ENCODE data around the gene NBPF6. TPM values are rescaled to one million over a fixed set of nuclear protein-coding genes. Genes with fewer than 3 reads are reported as not detected.
"Not testable (repeated sequence)": the region's sequence is repeated elsewhere in the genome, so short reads cannot be mapped to it uniquely, and the experiment has no call there.

The NBPF6 gene
- total RNA-seq, 1 donor from 2014 or later, result not detected

DNA sequence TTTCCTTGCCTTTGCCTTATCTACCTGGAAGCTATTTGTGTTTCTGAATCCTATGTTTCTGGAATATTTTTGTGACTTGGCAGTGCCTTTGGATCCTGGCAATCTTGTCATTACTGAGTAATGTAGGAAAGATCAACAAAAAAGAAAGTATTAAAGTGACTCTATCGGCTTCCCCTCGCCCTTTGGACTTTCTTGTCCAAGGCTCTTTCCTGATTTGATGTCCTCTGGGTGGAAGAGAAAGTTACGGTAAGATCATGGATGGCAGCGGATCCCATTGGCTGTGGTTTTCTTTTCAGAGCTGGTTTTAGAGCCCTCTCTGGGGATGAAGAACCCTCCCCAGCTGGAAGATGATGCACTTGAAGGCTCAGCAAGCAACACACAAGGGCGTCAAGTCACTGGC lies 17.0 kb downstream of the NBPF6 start:
- not testable (repeated sequence) for H3K27me3 Mint-ChIP-seq; H3K27ac Mint-ChIP-seq; H3K4me3 Mint-ChIP-seq; H3K4me1 Mint-ChIP-seq (ENCODE audit: unreplicated experiment); H3K9me3 Mint-ChIP-seq; H3K36me3 Mint-ChIP-seq; DNase-seq (ENCODE audit: extremely low spot score, unreplicated experiment)

DNA sequence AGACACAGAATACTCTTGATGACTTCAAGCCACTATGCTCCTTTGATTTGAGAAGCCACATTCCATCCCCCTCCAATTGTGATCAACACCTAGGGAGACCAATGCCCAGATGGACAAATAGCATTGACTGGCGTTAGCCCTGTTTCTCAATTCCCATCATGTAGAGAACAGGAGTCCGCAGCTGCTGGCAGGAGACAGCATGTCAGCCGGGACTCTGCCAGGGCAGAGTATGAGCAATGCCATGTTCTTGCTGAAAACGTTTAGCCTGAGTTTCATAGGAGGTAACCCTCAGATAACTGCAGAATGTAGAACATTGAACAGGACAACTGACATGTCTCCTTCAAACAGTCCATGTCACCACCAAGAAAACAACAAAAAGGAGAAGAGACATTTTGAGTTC lies 20.6 kb downstream of the NBPF6 start:
- not testable (repeated sequence) for H3K4me3 Mint-ChIP-seq; H3K27ac Mint-ChIP-seq; H3K27me3 Mint-ChIP-seq; H3K36me3 Mint-ChIP-seq; DNase-seq (ENCODE audit: extremely low spot score, unreplicated experiment); H3K9me3 Mint-ChIP-seq; H3K4me1 Mint-ChIP-seq (ENCODE audit: unreplicated experiment)

- not testable (repeated sequence) for H3K9me3 Mint-ChIP-seq; H3K36me3 Mint-ChIP-seq; H3K4me1 Mint-ChIP-seq (ENCODE audit: unreplicated experiment); H3K27ac Mint-ChIP-seq; DNase-seq (ENCODE audit: extremely low spot score, unreplicated experiment); H3K4me3 Mint-ChIP-seq; H3K27me3 Mint-ChIP-seq
Observed at GRCh38 chr1:108474516-108474915, 24.4 kb downstream of the NBPF6 start.

DNA sequence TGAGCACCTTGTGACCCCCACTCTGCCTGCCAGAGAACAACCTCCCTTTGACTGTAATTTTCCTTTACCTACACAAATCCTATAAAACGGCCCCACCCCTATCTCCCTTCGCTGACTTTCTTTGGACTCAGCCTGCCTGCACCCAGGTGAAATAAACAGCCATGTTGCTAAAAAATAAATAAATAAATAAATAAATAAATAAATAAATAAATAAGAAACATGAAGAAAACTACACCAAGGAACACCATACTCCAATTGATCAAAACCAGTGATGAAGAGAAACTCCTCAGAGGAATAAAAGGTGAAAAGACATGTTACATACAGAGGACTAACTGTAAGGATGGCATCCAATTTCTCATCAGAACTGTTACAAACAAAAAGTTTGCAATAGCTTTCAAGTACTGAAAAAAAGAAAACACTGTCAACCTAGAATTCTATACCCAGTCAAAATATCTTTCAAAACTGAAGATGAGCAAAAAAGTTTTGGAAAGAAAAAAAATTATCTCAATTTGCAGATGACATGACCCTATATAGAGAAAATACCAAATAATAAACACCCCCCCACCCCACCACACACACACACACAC lies 28.4 kb downstream of the NBPF6 start:
- no peak overlapping the region for H3K4me3 Mint-ChIP-seq
- no peak for DNase-seq (ENCODE audit: extremely low spot score, unreplicated experiment)
- TF ChIP-seq, protein P1, sequence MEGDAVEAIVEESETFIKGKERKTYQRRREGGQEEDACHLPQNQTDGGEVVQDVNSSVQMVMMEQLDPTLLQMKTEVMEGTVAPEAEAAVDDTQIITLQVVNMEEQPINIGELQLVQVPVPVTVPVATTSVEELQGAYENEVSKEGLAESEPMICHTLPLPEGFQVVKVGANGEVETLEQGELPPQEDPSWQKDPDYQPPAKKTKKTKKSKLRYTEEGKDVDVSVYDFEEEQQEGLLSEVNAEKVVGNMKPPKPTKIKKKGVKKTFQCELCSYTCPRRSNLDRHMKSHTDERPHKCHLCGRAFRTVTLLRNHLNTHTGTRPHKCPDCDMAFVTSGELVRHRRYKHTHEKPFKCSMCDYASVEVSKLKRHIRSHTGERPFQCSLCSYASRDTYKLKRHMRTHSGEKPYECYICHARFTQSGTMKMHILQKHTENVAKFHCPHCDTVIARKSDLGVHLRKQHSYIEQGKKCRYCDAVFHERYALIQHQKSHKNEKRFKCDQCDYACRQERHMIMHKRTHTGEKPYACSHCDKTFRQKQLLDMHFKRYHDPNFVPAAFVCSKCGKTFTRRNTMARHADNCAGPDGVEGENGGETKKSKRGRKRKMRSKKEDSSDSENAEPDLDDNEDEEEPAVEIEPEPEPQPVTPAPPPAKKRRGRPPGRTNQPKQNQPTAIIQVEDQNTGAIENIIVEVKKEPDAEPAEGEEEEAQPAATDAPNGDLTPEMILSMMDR (conservative IDR thresholded peaks at IDR 0.05), result no peak
- no peak overlapping the region for H3K27ac Mint-ChIP-seq
- H3K9me3 Mint-ChIP-seq, result no peaks in the 10 kb centered on the region
- no peaks in the 10 kb centered on the region for H3K36me3 Mint-ChIP-seq
- H3K4me1 Mint-ChIP-seq (ENCODE audit: unreplicated experiment), result no peaks in the 10 kb centered on the region
- H3K27me3 Mint-ChIP-seq, result peaks cover 6% of the 10 kb centered on the region

GRCh38 chr1:108482708-108483107 lies 32.6 kb downstream of the NBPF6 start:
- H3K27me3 Mint-ChIP-seq, result no peaks in the 10 kb centered on the region
- peaks cover 7% of the 10 kb centered on the region for H3K9me3 Mint-ChIP-seq
- no peak for DNase-seq (ENCODE audit: extremely low spot score, unreplicated experiment)
- no peak overlapping the region for H3K27ac Mint-ChIP-seq
- H3K36me3 Mint-ChIP-seq, result no peaks in the 10 kb centered on the region
- no peak overlapping the region for H3K4me3 Mint-ChIP-seq
- H3K4me1 Mint-ChIP-seq (ENCODE audit: unreplicated experiment), result no peaks in the 10 kb centered on the region
- TF ChIP-seq, protein P1 (conservative IDR thresholded peaks at IDR 0.05), result no peak

GRCh38 chr1:108485990-108486389 lies 35.8 kb downstream of the NBPF6 start:
- H3K4me1 Mint-ChIP-seq (ENCODE audit: unreplicated experiment); H3K36me3 Mint-ChIP-seq; H3K27ac Mint-ChIP-seq; H3K9me3 Mint-ChIP-seq; H3K4me3 Mint-ChIP-seq; DNase-seq (ENCODE audit: extremely low spot score, unreplicated experiment); H3K27me3 Mint-ChIP-seq: not testable (repeated sequence)

DNA sequence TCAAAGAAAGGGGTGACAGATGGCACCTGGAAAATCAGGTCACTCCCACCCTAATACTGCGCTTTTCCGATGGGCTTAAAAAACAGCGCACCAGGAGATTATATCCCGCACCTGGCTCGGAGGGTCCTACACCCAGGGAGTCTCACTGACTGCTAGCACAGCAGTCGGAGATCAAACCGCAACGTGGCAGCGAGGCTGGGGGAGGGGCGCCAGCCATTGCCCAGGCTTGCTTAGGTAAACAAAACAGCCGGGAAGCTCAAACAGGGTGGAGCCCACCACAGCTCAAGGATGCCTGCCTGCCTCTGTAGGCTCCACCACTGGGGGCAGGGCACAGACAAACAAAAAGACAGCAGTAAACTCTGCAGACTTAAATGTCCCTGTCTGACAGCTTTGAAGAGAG lies 36.6 kb downstream of the NBPF6 start:
- H3K9me3 Mint-ChIP-seq; H3K36me3 Mint-ChIP-seq; H3K4me3 Mint-ChIP-seq; H3K27me3 Mint-ChIP-seq; DNase-seq (ENCODE audit: extremely low spot score, unreplicated experiment); H3K27ac Mint-ChIP-seq; H3K4me1 Mint-ChIP-seq (ENCODE audit: unreplicated experiment): not testable (repeated sequence)

DNA sequence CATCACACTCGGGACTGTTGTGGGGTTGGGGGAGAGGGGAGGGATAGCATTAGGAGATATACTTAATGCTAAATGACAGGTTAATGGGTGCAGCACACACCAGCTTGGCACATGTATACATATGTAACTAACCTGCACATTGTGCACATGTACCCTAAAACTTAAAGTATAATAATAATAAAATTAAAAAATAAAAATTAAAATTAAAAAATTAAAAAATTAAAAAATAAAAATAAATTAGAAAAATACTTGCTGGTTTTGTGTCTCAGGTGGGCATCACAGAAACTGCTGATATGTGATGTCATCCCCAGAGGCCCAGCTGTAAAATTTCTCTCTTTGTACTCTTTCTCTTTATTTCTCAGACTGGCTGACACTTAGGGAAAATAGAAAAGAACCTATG lies 44.9 kb downstream of the NBPF6 start:
- H3K4me1 Mint-ChIP-seq (ENCODE audit: unreplicated experiment); H3K4me3 Mint-ChIP-seq; DNase-seq (ENCODE audit: extremely low spot score, unreplicated experiment); H3K27me3 Mint-ChIP-seq; H3K9me3 Mint-ChIP-seq; H3K36me3 Mint-ChIP-seq; H3K27ac Mint-ChIP-seq: not testable (repeated sequence)

GRCh38 chr1:108496856-108497255 lies 46.7 kb downstream of the NBPF6 start:
- H3K9me3 Mint-ChIP-seq; H3K36me3 Mint-ChIP-seq; H3K27ac Mint-ChIP-seq; H3K4me3 Mint-ChIP-seq; DNase-seq (ENCODE audit: extremely low spot score, unreplicated experiment); H3K4me1 Mint-ChIP-seq (ENCODE audit: unreplicated experiment); H3K27me3 Mint-ChIP-seq: not testable (repeated sequence)

All from type B pancreatic cell (in vitro differentiated cells).